Measurements from ENCODE around the gene TUSC2.

- TF ChIP-seq, protein P1, sequence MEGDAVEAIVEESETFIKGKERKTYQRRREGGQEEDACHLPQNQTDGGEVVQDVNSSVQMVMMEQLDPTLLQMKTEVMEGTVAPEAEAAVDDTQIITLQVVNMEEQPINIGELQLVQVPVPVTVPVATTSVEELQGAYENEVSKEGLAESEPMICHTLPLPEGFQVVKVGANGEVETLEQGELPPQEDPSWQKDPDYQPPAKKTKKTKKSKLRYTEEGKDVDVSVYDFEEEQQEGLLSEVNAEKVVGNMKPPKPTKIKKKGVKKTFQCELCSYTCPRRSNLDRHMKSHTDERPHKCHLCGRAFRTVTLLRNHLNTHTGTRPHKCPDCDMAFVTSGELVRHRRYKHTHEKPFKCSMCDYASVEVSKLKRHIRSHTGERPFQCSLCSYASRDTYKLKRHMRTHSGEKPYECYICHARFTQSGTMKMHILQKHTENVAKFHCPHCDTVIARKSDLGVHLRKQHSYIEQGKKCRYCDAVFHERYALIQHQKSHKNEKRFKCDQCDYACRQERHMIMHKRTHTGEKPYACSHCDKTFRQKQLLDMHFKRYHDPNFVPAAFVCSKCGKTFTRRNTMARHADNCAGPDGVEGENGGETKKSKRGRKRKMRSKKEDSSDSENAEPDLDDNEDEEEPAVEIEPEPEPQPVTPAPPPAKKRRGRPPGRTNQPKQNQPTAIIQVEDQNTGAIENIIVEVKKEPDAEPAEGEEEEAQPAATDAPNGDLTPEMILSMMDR (IDR thresholded peaks at IDR 0.05), result no peak
- TF ChIP-seq POLR2A (IDR thresholded peaks at IDR 0.05), result no peak
Observed at GRCh38 chr3:50293079-50293801, 34.8 kb downstream of the TUSC2 start.
